GM18526 (cell line): ENCODE data around the gene SRY.

Experiments
- POLR2A ChIP-seq: IDR thresholded peaks from 3 replicates; pipeline ENCODE4 v1.6.1; 2011; ENCODE audit not compliant: insufficient read length; ENCODE audit errors: extremely low read depth

SRY gene

DNA sequence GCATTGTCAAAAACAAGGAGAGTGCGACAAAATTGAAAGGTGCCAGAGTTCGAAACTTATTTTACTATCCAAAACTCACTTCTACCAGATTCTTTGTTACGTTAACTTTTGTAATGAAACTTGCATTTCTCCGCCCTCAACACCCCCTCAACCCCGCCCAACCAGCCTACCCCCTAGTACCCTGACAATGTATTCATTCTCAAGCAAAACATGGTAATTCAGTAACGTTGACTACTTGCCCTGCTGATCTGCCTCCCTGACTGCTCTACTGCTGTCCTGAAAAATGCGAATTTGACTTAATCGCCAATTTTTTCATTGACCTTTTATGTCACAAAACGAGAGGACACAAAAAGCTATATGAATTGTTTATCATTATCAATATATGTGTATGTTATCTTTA, at the start of gene SRY:
TSS of gene SRY (minus strand) at position 83 of the 400 bp plus-strand sequence. CDS start at position 4, 79 bp downstream.
- no peak for TF ChIP-seq POLR2A

DNA sequence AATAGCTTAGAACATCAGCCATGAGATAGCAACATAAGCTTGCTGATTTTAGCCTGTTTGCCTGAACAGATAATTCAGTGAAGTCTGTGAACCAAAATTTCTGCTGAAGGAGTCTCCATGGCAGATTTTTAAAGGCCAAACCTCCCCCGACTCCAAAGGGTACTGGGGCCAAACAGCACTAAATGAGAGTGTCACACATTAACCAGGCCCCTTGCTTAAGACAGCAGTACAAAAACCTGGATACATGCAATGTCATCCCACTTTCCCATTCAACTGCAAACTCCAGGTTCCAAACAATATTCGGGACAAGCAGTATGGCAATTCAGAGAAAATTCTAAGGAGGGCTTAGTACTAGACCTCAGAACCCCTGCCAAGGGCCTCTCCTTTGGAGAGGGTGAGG, 49.6 kb upstream of the SRY start:
- TF ChIP-seq POLR2A: no peak

DNA sequence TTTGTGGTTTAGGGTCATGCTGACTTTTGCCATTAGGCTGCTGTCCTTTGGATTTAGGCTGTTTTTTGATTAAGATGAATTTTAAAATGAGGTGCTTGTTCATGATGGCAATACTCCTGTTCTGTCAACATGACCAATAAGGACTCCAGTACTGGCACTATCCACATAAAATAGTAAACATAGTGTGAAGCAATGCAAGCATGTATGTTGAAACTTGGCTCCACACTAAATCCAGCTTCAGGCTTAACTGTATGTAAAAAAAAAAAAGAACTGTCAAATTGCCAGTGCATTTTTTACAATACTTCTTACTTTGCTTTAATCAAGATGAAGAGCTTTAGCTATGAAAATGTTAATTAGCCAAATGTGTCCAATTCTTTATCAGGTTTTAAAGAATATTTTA, 47.7 kb upstream of the SRY start:
- no peak for TF ChIP-seq POLR2A

DNA sequence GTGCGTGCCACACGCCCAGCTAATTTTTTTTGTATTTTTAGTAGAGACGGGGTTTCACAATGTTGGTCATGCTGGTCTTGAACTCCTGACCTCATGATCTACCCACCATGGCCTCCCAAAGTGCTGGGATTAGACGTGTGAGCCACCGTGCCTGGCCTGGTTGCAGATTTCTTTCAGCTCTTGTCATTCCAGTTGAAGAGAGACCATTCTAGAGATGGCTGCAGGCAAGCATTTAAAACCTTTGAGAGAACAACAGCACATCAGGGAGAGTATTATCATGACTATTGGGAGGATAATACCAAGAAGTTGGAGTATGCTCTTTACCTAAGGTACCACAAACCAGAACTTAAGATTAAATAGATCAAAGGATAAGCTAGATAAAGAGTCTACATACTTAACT, 41.0 kb upstream of the SRY start:
- no peak for TF ChIP-seq POLR2A

DNA sequence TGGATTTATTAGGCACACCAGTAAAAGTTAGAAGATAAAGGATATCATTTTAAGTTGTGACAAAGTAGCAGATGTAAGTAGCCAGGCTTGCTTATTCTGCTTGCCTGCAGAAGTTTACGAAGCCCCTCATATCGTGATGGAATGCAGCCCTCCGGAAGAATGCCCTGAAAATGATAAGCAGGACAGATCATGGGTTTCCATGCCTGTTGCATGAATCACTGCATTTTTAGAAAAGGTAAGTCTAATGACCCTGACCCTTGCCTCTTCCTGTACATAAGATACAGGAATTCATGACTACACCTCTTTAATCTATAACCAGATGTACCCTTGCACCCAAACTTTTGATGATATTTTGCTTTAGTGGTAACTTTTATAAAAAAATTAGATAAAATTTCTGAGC, 37.0 kb upstream of the SRY start:
- no peak for TF ChIP-seq POLR2A

DNA sequence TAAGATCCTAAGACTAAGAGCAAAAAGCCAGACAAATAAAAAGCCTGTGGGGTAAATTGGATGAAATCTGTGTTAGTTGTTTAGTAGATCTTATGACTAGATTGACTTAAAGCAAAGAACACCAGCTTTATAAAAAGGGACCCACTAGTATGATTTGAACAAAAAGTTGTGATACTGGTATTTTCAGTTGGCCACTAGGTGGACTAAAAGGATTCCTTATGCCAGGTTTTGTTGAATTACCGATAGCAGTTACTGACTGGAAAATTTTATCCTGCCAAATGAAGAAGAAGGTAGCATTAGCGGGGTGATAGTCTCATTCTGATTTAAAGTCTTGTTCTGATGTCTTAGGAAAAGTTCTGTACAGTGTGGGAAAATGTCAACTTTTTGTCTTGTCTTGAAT, 12.8 kb upstream of the SRY start:
- TF ChIP-seq POLR2A: no peak

DNA sequence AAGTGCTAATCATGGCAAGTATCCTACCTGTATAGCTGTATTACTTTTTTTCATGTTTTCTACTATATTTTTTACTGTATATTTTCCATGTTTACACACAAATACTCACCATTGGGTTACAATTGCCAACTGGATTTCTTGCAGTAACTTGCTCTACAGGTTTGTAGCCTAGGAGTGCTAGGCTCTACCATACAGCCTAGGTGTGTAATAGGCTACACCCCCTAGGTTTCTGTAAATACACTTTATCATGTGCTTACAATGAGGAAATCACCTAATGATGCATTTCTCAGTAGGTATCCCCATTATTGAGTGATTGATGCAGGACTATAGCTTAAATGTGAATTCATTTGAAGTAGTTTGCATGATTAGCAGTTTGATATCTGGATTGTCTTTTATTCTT, 10.5 kb upstream of the SRY start:
- TF ChIP-seq POLR2A: no peak

DNA sequence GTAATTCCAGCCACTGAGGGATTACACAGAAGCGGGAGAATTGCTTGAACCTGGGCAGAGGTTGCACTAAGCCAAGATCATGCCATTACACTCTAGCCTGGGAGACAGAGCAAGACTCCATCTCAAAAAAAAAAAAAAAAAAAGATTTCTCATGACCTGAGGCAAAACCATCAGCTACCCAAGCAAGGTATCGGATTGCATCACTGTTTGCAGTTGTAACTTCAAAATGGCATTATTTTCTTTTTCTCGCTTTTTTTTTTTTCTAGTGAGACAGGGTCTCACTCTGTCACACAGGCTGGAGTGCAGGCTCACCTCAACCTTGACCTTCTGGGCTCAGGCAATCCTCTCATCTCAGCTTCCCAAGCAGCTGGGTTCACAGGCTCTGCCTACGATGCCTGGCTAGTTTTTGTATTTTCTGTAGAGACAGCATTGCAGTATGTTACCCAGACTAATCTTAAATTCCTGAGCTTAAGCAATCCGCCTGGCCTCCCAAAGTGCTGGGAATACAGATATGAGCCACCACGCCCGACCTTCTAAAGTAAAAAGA, 9.6 kb upstream of the SRY start:
- no peak for TF ChIP-seq POLR2A

DNA sequence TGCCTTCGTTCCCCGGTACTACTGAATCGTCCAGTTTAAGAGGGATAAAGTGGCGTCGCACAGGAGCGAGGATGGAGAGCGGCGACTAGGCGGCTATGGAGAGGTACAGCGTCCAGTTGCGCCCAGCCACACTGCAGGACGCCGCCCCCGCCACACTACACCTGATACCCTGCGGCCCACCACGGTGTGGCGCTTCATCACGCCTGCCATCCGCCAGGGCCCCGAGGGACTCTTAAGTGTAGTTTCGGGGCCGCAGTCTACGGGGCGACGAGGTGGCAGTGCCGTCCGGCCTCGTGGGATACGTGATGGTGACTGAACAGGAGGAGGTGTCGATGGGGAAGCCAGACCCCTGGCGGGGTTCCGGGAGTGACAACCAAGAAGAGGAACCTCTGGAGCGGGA, 2.3 kb upstream of the SRY start:
- TF ChIP-seq POLR2A: no peak

DNA sequence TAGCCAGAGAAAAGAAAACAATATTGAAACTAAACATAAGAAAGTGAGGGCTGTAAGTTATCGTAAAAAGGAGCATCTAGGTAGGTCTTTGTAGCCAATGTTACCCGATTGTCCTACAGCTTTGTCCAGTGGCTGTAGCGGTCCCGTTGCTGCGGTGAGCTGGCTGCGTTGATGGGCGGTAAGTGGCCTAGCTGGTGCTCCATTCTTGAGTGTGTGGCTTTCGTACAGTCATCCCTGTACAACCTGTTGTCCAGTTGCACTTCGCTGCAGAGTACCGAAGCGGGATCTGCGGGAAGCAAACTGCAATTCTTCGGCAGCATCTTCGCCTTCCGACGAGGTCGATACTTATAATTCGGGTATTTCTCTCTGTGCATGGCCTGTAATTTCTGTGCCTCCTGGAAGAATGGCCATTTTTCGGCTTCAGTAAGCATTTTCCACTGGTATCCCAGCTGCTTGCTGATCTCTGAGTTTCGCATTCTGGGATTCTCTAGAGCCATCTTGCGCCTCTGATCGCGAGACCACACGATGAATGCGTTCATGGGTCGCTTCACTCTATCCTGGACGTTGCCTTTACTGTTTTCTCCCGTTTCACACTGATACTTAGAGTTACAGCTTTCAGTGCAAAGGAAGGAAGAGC, 488 bp downstream of the SRY start:
- no peak for TF ChIP-seq POLR2A
